Epithelial cell of prostate (primary cell): ENCODE measurements around the gene AXDND1.
A peak's percentile ranks its signal among the peaks of the same experiment; 100 is the strongest.

Source experiments
- DNase-seq: peaks from one replicate; pipeline ENCODE4 v3.0.0-alpha.2; 2011; ENCODE audit warnings: low read depth, low spot score
- H3K27ac ChIP-seq: fragments of 450-650 bp; 2 replicates; pipeline ENCODE4 v1.5.1; 2017; ENCODE audit warnings: mild to moderate bottlenecking

The AXDND1 gene

GRCh38 chr1:179550746-179551682, 185.2 kb downstream of the AXDND1 start:
- no peak overlapping the region for H3K27ac ChIP-seq
- DNase-seq, result peak; percentile 3

- H3K27ac ChIP-seq, result no peak overlapping the region
These were observed 188.7 kb downstream of the AXDND1 start for GRCh38 chr1:179554427-179554826.

GRCh38 chr1:179558078-179558477, 192.3 kb downstream of the AXDND1 start:
- no peak for DNase-seq
- no peak overlapping the region for H3K27ac ChIP-seq

More at GRCh38 chr1:179554427-179554826, 188.7 kb downstream of the AXDND1 start:
- DNase-seq, result no peak

- no peak within 1 kb of the TSS for H3K27ac ChIP-seq
- DNase-seq, result no peak
These were observed 209.9 kb downstream of the AXDND1 start, which contains the start of gene NPHS2 for GRCh38 chr1:179575497-179576314. Gene NPHS2, minus strand, starts transcription at chr1:179575948. Its CDS starts 84 bp downstream, at chr1:179575864.

GRCh38 chr1:179576509-179576908, 210.7 kb downstream of the AXDND1 start:
- H3K27ac ChIP-seq, result no peak overlapping the region
- no peak for DNase-seq

- H3K27ac ChIP-seq, result no peak overlapping the region
These were observed 218.1 kb downstream of the AXDND1 start for GRCh38 chr1:179583771-179584320.

GRCh38 chr1:179586107-179586823, 220.5 kb downstream of the AXDND1 start:
- no peak overlapping the region for H3K27ac ChIP-seq
- no peak for DNase-seq

More at GRCh38 chr1:179583771-179584320, 218.1 kb downstream of the AXDND1 start:
- no peak for DNase-seq

- H3K27ac ChIP-seq, result no peak overlapping the region
- no peak for DNase-seq
These were observed 221.6 kb downstream of the AXDND1 start for GRCh38 chr1:179587336-179587735.

GRCh38 chr1:179588425-179589024, 222.8 kb downstream of the AXDND1 start:
- H3K27ac ChIP-seq, result no peak overlapping the region
- no peak for DNase-seq

GRCh38 chr1:179589509-179589908, 223.7 kb downstream of the AXDND1 start:
- no peak overlapping the region for H3K27ac ChIP-seq
- no peak for DNase-seq

GRCh38 chr1:179590671-179591070, 224.9 kb downstream of the AXDND1 start:
- no peak for DNase-seq
- no peak overlapping the region for H3K27ac ChIP-seq

- DNase-seq, result no peak
- no peak overlapping the region for H3K27ac ChIP-seq
These were observed 225.5 kb downstream of the AXDND1 start for GRCh38 chr1:179591253-179591591.

GRCh38 chr1:179591592-179592580, 226.1 kb downstream of the AXDND1 start, which contains the start of gene TDRD5:
Gene TDRD5, plus strand, starts transcription at chr1:179591832. Its CDS starts 784 bp downstream, at chr1:179592616.
- H3K27ac ChIP-seq, result no peak within 1 kb of the TSS
- no peak for DNase-seq

- no peak for DNase-seq
These were observed 232.9 kb downstream of the AXDND1 start for GRCh38 chr1:179598631-179599030.

GRCh38 chr1:179599623-179600249, 234.0 kb downstream of the AXDND1 start:
- peak; percentile 22 for DNase-seq
- no peak overlapping the region for H3K27ac ChIP-seq

More at GRCh38 chr1:179598631-179599030, 232.9 kb downstream of the AXDND1 start:
- H3K27ac ChIP-seq, result no peak overlapping the region

GRCh38 chr1:179601093-179601492, 235.3 kb downstream of the AXDND1 start:
- no peak for DNase-seq

More at GRCh38 chr1:179601093-179601492, 235.3 kb downstream of the AXDND1 start:
- H3K27ac ChIP-seq, result no peak overlapping the region
